SKM-1 treated with dmso at 0.1 percent for 144 hours (cell line): ENCODE data around the gene BLOC1S4.
"Not testable (repeated sequence)": the region's sequence is repeated elsewhere in the genome, so short reads cannot be mapped to it uniquely, and the experiment has no call there.

ENCODE experiments used
- DNase-seq: peaks from one replicate; lab custom pipeline; 2025; ENCODE audit not compliant: unreplicated experiment; lab: John Stamatoyannopoulos, UW

Gene BLOC1S4

GRCh38 chr4:6716958-6717655, 1.1 kb downstream of the BLOC1S4 start:
- no peak for DNase-seq

DNA sequence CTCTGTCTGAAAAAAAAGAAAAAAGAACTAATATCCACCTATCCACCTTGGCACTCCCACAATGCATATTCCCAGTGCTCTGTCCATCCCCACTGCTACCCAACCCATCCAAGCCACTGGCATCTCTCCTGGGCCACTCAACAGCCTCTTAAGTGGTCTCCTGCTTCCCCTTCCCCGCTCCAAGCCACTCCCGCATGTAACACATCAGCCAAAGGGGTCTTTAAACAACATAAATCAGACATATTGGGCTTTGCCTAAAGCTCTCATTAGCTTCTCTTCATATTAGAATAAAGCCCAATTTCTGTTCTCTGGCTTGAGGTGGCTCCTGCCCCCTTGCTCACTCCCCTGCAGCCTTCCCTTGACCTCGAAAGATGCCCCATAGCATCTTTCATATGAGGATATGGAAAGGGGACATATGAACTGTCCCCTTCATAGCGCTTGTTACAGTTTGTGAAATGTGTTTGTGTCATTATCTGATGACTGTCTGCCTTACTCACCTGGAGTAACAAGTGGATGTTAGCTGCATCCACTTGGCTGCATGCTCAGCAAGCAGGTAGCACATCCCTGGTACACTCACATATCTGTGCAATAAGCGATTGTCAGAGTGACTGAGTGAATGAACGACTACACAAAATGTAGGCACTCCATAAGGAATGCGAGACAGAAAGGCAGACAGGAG, 3.1 kb downstream of the BLOC1S4 start:
- no peak for DNase-seq

DNA sequence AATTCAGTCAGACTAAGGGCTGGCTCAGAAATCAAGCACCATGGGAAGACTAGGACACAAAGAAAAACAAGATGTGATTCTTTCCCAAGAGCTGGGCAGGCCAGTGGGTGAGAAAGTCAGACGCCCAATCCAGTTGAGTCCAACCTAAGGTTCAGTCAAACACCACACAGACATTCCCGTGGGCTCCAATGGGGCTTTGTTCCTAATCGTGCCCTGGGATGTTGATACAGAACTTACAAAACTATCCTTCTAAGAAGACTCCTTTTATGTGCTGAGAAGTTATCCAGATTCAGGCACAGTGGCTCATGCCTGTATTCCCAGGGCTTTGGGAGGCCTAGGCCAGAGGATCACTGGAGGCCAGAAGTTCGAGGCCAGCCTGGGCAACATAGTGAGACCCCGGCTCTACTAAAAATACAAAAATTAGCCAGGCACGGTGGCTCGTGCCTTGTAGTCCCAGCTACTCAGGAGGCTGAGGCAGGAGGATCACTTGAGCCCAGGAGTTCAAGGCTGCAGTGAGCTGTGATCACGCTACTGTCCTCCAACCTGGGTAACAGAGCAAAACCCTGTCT, 3.7 kb downstream of the BLOC1S4 start:
- DNase-seq: no peak

DNA sequence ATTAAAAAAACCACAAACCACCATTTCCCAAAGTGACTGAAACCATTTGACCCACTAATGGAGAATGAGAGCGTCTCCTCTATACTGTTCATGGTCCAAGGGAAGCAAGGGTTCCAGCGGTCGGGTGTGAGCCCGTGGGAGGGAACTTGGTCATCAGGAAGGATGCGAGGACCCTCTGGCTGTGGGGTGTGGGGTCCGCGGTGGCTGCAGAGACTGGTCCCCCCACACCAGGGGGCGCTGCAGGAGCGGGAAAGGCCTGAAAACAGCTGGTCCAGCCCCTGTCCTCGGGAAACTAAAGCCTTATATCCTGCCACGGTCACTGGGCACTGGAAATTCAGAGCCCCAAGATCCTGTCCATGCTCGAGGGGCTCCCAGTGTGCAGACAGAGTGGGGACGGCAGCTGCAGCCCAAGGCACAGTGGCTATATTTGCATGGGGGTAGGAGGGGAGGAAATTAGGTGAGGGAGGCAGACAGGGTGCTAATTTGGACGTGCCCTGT, 4.3 kb downstream of the BLOC1S4 start:
- DNase-seq: peak; percentile 67

- no peak for DNase-seq
These were observed 5.1 kb downstream of the BLOC1S4 start for GRCh38 chr4:6721121-6721520.

DNA sequence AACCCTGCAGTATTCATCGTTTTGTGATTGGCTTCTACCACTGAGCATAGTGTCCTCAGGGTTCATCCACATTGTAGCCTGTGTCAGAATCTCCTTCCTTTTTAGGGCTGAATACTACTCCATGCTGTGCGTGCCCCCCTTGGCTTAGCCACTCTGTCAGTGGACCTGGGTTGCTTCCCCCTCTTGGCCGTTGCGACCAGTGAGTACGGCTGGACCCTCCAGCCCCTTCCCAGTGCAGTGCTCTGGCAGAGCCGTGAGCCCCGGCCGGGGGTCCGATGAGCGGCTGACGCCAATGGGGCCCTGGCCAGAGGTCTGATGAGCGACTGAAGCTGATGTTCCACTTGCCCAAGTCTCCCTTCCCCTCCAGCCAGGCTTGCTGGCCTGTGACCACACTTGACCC, 6.9 kb downstream of the BLOC1S4 start:
- DNase-seq: no peak

- no peak for DNase-seq
These were observed 7.9 kb downstream of the BLOC1S4 start for GRCh38 chr4:6723851-6724250.

DNA sequence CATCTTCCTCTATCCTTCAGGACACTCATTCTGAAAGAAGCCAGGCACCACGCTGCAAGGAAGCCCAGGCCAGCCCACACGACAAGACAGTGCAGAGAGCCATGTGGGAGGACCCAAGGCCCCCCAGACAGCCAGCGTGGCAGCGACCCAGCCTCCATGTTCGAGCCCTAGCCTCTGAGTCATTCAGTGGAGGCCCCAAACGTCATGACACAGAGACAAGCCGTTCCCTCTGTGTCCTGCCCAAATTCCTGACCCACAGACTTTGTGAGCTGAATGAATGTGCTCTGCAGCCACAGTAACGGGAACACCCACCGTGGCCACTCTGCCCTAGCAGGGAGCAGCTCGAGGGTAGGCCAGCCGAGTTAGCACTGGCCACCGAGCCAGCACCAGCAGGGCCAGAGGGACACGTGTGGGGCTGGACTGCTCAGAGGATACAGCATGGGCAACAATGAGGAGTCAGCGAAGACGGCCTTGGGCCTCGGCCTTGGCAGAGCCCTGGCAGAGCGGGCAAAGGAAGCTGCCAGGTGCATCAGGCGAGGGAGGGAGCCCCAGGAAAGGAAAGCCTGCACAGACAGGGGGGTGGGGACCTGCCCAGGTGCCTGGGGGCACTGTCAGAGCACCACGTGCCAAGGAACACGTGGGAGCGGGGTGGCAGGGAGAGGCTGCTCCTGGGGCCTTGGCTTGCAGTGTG, 8.6 kb downstream of the BLOC1S4 start:
- DNase-seq: no peak

GRCh38 chr4:6725427-6725961, 9.5 kb downstream of the BLOC1S4 start:
- not testable (repeated sequence) for DNase-seq

DNA sequence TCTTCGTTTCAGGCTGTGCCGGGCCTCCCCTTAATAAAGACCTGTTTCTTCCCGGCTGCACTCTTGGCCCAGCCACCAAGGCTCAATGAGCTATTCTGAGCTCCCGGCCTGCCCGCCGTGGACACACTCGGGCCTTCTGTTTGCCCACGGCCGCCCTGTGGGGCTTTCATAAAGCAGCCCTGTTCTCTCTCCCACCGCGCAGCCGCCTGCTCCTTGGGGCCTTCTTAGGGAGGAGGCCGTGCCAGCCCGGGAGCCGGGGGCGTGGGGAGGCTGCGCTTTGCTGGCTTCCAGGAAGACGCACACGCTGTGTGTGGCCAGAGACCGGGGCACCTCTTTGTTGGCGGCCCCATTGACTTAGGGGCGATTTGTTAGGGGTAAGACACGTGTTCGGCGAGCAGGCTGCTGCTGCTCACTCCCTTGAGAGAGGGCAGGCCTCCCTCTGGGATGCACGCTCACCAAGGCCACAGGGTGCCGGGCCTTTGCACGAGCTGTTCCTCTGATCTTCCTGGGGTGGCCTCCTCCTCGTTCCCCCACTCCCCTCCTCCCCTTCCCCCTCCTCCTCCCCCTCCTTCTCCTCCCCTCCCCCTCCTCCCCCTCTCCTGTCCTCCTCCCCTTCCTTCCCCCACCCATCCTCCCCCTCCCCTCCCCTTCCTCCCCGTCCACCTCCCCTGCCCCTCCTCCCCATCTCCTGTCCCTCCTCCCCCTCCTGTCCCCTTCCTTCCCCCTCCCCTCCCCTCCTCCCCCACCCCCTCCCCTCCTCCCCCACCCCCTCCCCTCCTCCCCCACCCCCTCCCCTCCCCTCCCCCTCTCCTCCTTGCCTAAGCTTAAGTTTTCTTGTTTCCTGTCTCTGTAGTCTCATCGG, 11.3 kb downstream of the BLOC1S4 start:
- no peak for DNase-seq

- DNase-seq: no peak
These were observed 11.9 kb downstream of the BLOC1S4 start for GRCh38 chr4:6727943-6728250.

DNA sequence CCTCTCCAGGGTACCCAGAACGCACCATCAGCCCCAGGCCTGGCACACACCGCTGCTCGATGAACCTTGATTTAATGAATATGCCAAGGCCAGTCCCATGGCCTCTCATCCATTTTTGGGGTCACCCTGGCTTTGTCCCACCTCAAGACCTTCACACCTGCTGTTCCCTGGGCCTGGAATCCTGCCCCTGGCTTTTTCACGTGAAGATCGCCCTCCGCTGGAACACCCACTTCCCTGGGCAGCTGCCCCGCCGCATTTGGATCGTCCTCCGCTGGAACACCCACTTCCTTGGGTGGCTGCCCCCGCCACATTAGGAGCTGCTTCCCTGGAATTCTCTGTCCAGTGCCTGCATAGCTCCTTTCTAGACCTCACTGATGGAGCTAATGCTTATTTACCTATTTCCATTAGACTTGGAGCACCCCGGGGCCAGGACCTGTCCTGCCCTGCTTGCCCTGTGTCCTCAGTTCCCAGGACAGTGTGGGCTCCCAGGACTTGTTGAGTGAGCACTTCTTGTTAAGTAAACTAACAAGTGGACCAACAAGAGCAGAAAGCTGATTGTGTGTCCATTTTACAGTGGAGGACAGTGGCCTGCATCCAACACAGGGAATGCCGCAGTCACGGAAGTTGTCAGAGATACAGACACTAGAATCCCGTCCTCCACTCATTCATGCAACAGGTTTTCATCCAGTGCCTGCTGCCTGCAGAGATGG, 12.5 kb downstream of the BLOC1S4 start:
- no peak for DNase-seq

DNA sequence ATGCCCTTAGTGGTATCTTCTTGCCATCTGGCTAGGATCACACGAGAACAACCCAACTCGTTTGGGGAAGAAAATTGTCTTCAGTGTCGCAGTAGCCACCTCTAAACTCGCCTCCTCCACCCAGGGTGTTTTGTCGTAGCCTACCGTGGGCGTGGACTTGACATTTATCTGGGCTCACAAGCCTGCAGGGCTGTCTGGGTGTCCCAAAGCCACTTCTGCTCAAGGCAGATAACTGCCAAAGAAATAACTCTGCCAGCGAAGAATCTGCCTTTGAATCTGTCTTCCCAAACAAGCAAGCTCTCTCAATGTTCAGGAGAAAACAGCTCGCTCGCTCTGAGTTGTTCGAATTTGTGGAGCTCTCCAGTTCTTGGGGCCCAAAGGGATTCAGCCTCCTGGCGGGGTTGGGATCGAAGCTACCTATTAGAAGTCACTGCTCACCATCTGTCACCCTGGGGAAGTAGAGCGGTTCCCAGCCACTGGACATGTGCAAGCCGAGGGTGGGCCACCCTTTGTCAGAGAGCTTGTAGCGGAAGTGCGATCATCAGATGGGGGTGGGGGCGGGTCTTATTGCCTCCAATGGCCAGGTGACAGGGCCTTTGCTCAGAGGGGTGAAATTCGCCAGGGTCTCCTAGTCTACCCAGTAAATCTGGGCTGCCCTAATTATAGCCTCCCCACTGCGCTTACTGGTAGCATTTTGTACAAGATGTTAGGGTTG, 14.8 kb downstream of the BLOC1S4 start:
- DNase-seq: no peak

DNA sequence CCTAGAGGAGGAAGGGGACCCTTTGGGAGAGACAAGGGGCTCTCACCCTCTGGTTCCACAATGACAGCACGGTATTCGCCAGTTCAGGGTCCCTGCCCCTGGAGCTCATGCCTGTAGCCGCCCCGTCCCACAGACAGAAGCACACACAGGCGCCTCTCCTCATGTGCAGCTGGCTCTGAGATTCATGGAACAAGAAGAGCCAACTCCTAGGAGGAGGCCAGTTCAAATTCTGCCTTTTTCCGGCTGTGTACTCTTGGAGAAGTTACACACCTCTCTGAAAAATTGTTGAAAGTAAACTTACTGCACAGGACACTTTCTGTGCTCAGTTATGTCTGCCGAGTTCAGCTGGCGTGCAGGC, 15.3 kb downstream of the BLOC1S4 start:
- no peak for DNase-seq

- no peak for DNase-seq
These were observed 15.8 kb downstream of the BLOC1S4 start for GRCh38 chr4:6731780-6732179.

DNA sequence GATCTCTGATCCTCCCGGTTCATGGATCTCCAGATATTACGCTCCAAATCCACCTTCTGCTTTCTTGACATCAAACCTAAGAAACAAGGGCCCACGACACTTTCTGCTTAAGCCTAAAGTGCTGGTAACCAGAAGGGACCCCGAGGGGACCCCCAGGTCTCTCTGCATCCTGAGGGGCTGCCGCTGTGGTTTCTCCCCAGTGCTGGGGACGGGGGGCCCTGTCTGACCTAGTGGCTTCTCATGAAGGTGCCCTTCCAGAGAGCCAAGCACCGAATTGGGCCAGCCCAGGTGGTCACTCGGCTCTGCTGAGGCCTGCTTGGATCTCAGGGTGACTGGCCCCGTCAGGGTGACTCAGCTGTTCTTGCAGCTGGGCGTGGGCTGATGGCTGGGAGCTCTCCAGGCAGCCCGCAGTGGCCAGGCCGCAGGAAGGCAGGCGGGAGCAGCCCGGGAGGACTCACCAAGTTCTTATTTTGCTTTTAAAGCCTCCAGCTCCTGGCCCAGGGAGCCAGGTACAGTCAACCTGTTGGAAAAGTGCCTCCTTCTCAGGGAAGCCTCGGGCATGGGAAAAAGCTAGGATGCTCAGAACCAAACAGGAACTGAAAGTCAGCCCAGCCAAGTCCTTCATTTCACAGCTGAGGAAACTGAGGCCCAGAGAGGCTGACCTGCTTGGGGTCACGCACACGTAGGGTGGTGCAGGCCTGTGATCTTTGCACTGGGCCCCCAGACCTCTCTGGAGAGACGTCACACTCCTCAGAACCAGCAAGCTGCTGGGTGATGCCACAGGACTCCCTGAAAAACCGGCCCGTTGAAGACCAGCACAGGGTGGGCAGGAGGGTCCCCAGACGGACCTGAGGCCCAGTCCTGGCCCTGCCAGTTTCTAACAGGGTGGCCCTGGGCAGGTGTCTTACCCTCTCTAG, 16.7 kb downstream of the BLOC1S4 start:
- no peak for DNase-seq

GRCh38 chr4:6733358-6734164, 17.6 kb downstream of the BLOC1S4 start:
- DNase-seq: no peak
